ENCODE data around the gene KCNJ2.

- TF ChIP-seq, protein P1, sequence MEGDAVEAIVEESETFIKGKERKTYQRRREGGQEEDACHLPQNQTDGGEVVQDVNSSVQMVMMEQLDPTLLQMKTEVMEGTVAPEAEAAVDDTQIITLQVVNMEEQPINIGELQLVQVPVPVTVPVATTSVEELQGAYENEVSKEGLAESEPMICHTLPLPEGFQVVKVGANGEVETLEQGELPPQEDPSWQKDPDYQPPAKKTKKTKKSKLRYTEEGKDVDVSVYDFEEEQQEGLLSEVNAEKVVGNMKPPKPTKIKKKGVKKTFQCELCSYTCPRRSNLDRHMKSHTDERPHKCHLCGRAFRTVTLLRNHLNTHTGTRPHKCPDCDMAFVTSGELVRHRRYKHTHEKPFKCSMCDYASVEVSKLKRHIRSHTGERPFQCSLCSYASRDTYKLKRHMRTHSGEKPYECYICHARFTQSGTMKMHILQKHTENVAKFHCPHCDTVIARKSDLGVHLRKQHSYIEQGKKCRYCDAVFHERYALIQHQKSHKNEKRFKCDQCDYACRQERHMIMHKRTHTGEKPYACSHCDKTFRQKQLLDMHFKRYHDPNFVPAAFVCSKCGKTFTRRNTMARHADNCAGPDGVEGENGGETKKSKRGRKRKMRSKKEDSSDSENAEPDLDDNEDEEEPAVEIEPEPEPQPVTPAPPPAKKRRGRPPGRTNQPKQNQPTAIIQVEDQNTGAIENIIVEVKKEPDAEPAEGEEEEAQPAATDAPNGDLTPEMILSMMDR (IDR thresholded peaks at IDR 0.05), result no peak
- TF ChIP-seq POLR2A (IDR thresholded peaks at IDR 0.05), result no peak
These were observed 38.9 kb downstream of the KCNJ2 start for GRCh38 chr17:70208080-70208794.

Data from thyroid gland (tissue), 4 donors.